Middle frontal gyrus (tissue), 1 donor: ENCODE data around the gene CAPN5.

ENCODE experiments used
- DNase-seq: peaks from one replicate; pipeline ENCODE4 v3.0.0-alpha.2; 2015; ENCODE audit warnings: low spot score; ENCODE audit errors: extremely low spot score

Gene CAPN5

GRCh38 chr11:77082838-77083565 lies 16.2 kb downstream of the CAPN5 start:
- no peak for DNase-seq

DNA sequence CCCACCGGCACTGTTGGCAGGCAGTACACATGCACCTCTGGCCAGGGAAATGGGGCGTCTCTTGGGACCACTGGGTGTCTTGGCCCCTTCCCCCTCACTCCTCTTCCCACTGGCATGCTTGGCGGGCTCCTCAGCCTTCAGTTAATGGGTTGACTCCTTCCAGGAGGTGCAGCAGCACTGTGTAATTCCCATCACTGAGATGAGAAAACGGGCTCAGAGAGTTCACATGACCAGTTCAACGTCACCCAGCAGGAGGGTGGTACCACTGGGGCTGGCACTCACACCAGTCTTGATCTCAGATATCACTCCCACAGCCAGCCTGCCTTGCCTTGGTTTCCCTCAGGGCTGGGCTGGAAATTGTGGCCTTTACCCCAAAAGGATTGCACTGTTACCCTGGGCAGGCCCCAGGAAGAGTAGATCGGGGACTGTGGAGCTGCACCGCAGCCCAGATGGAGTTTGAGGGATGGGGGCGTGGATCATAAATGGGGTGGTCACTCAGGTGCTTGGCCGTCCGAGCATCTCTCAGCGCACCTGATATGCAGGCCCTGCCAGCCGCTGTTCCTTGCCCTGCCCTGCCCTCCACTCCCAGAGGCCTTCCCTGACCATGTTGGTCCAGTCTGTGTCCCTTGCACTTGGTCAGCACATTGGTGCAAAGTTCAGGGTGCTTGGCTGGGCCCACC lies 16.9 kb downstream of the CAPN5 start:
- no peak for DNase-seq

DNA sequence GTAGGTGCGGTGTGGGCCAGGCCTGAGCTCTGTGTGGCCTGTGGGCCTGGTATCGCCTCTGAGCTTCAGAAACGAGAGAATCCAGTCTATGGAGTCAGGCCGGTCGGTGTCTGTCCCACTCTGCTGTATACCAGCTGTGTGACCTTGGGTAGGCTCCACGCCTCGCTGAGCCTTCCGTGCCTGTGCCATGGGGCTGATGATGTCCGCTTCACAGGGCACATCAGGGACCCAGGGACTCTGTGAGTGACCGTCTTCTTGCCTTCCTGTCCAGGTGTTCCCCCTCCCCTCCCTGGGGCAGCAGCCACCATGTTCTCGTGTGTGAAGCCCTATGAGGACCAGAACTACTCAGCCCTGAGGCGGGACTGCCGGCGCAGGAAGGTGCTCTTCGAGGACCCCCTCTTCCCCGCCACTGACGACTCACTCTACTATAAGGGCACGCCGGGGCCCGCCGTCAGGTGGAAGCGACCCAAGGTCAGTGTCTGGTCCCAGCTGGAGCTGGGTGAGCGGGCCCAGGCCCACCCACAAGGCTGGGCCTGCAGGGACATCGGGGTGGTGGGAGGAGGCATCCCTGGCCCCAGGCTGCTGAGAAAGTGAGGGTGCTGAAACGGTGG lies 17.9 kb downstream of the CAPN5 start:
- DNase-seq = no peak

DNA sequence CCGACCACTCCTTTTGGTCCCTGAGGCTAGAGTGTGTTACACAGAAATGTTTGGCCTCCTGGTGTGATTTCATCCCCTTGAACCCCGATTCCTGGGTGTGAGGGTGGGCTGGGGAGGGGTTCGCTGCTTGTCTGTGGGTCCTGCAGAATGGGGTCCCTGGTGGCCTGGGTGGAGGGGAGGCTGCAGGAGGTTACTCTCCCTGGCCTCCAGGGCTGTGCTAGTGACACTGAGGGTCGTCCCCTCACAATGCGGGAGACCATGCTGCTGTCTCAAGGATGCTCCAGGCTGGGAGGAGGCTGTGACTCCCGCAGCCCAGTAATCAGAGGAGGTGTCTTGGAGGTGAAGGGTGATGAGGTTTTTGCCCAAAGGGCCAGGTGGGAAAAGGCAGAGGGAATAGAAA lies 18.9 kb downstream of the CAPN5 start:
- DNase-seq = no peak

DNA sequence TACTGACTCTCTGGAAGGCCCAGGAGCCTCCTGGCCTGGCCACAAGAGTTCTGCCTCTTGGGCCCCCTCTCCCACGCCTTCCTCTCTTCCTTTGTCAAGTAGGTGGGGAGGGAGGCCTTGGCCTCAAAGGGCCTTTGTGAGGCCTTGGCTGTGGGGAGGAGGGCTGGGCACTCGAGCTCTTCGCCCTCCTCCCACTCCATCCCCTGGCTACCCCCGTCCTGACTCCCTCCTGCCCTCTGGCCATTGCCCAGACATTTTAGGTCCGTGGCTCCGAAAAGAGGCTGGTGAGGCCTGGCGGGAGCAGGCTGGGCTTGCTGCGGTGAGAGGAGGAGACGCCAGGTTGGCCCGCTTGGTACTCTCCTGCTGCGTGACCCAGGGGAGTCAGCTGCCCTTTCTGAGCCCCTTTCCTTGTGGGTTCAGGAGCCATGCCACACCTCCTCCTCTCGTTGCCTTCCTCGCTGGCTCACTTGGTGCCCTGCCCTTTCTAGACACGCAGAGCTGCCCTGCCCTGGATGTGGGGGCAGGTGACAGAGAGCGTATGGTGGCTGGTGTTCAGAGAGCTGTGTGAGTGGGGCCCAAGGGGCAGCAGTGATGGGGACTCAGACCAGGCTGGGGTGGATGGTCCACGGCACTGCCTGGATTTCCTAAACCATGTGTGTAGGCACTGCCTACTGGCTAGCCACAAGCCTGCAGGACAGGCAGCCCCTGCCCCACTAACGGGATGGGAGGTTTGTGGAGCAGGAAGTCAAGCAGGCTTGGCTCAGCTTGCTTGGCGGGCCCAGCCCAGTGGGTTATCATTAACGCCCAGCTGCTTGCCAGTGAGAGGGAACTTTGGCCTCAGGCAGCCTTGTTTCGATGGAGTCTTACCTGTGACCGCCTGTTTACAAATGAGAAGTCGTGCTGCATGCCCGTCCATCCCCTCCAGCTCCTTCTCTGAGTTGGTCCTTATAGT lies 20.0 kb downstream of the CAPN5 start:
- no peak for DNase-seq

DNA sequence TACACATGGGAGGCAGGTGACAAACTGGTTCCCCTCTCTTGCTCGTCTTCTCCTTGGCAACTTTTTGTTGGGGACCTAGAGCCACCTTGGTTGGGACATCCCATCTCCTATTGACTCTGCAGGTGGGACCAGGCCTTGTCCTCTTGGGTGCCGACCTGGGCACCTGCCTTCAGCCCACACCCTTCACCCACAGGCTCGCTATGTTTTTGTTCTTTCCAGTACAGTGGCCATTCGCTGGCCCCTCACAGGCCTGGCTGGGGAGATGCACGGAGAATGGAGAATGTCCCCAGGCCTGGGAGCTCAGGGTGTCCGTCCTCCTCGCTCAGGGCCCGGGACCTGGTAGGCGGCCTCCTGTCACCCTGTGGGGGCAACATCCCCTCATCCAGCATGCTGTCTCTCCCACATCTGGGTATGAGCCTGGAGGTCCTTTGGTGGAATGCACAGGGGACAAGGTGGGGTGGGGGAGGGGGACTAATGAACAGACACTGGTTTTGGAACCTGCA lies 21.0 kb downstream of the CAPN5 start:
- no peak for DNase-seq

DNA sequence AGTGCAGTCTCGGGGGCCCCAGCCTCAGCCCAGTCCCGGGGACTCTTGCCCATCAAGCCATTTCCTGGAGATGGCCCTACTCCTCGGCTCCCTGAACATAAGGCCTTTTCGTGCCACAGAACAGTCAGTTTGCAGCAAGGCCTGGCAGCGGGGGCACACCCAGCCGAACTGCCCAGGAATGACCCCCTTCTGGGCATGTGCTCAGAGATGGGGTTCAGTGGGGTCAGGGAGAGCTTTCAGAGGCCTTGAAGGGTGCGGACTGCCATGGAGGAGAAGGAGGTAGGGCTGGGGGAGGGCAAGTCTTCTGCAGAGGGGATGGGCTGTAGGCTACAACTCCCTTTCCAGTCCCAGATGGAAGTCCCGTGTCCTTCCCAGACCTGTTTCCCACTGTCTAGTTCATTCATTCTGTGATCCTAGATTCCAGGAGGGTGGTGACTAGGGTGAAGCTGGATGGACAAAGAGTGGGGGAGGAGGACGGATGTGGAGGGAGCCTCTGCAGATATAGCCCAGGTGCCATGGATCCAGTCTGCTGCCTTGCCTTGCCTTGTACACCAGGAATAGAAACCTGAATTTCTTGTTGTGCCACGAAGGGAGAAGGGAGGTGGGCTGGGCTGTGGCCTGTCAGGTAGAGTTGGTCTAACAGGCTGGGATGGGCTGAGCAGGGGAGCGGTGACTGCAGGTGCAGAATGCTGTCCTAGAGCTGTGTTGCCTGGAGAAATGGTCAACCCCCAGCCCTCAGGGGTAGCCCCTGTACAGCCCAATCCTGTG lies 21.6 kb downstream of the CAPN5 start:
- DNase-seq = no peak

- DNase-seq = no peak
Measured at GRCh38 chr11:77089004-77089545, 22.3 kb downstream of the CAPN5 start.

DNA sequence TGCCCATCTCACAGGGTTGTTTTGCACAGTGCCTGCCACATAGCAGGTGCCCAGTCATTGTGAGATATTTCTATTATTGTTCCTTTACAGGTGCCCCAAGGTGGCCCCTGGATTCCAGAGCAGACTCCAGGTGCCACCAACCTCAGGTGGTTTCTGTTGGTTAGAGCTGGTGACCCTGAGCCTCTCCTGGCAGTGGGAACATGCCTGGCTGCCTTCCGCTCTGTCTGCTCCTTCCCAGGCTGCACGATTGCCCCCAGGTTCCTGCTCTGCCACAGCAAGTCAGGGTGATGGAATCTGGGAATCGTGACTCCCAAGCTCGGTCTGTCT lies 23.2 kb downstream of the CAPN5 start:
- DNase-seq = no peak

DNA sequence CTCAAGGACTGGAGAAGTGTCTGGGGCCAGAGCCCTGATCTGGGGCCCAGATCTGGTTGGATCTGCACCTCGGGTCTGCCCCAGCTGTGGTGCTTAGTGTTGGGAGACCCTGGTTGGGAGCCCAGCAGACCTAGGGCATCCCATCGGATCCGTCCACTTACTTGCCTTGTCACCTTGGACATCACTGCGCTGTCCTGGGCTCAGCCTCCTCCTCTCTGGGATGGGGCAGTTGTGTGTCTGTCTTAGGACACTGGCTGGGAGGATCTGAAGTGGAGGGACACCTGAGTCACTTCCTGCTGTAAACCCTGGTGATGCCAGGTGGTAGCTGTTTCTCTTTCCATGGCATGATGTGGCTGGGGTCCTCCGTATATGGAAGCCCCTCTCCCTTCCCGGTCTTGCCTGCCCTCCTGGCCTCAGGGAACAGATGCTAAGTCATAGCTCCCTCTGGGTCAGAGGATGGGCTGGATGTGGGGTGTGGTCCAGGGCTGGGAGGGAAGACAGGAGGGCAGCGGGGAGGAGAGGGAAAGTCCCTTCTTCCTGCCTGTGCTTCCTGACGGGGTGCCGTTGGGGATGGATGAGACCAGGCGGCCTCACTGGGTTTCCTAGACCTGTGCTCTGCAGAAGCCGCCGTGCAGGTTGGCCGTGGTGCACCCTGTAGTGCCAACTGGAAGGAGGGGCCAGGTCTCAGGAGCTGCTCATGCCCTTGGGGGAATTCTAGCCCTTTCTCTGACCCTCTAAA lies 23.8 kb downstream of the CAPN5 start:
- no peak for DNase-seq

DNA sequence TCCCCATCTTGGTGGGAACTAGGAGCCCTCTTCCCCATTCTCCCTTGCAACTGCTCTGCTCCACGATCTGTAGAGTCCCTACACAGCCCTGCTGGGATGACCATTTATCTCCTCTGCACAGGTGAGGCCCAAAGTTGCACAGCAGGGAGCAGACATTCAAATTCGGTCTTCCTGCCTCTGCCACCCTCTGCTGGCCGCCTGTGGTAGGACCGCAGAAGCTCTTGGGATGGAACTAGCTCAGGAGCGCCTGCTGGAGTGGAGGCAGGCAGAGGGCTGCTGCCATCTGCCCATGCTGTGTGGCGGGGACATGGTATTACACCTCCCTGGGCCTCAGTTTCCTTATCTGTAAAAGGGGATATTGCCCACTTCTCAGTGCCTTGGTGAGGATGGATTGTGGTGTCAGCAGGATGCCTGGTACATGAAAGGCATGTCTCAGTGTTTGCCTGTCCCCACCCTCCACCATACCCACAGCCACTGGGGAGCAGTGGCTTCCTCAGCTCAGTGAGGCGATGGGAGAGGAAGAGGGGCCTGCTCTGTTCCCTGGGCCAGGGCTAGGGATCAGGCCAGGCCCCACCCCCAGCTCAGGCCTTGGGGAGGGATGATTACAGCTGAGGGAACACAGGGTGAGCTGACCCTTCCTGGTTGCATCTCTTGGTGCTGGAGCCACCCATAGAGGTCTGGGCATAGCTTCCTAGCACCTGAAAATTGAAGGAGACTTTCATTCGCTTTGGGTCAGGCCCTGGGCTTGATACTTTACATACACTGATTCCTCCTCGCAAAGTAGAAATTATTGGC lies 24.6 kb downstream of the CAPN5 start:
- peak; percentile 28 for DNase-seq

GRCh38 chr11:77092382-77092781 lies 25.6 kb downstream of the CAPN5 start:
- DNase-seq = no peak

DNA sequence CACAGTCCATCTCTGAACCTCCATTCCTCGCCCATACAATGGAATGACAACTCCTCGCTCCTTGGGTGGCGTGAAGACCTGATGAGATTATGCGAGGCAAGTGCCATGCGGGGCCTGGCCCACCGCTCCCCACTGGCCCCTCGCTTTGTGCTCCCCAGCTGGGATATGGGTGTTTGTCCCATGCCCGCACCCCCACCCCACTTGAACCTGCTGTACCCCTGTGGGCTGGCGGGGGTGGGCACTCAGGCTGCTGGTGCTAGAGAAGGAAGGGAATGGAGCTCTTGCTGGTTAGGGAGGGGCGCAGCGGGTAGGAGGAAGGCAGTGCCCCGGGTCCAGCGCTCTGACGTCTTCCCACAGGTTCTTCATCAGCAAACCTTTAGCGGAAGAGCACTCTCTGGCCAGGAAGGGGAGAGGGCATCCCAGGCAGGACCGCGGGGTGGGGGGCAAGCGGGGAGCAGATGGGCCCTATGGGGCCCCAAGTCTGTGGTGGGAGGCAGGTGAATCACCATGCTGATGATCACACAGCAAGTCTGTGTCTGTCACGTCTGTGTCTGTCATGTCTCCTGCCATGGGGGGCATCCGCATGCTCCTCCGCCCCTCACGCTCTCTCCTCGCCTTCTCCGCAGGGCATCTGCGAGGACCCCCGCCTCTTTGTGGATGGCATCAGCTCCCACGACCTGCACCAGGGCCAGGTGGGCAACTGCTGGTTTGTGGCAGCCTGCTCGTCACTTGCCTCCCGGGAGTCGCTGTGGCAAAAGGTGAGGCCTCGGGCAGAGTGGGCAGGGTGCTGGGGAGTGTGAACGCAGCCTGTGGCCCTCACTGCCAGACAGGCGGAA lies 26.5 kb downstream of the CAPN5 start:
- DNase-seq = no peak

GRCh38 chr11:77093987-77094840 lies 27.4 kb downstream of the CAPN5 start:
- no peak for DNase-seq

DNA sequence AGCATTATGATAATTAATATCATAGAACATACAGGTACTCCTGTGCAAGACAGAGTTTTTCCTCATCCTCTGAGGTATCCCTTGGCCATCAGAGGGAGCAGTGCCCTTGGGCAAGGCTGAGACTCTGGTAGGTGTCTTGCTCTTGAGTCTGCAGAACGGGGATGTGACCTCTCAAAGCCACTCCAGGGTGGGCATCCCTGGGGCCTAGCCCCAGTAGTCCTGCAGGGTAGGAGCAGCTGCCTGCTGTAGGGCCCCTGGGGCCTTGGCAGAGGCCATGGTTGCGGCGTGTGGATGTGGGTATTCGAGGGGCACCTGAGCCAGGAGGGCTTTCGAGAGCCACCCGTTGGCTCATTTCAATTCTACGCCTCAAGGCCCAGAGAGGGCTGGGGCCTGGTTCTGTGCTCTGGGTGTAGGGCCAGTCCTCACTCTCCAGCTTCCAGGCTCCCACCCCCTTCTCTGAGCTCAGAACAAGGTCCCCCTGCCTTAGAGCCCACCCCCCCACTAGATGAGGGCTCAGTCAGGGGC lies 28.1 kb downstream of the CAPN5 start:
- no peak for DNase-seq

DNA sequence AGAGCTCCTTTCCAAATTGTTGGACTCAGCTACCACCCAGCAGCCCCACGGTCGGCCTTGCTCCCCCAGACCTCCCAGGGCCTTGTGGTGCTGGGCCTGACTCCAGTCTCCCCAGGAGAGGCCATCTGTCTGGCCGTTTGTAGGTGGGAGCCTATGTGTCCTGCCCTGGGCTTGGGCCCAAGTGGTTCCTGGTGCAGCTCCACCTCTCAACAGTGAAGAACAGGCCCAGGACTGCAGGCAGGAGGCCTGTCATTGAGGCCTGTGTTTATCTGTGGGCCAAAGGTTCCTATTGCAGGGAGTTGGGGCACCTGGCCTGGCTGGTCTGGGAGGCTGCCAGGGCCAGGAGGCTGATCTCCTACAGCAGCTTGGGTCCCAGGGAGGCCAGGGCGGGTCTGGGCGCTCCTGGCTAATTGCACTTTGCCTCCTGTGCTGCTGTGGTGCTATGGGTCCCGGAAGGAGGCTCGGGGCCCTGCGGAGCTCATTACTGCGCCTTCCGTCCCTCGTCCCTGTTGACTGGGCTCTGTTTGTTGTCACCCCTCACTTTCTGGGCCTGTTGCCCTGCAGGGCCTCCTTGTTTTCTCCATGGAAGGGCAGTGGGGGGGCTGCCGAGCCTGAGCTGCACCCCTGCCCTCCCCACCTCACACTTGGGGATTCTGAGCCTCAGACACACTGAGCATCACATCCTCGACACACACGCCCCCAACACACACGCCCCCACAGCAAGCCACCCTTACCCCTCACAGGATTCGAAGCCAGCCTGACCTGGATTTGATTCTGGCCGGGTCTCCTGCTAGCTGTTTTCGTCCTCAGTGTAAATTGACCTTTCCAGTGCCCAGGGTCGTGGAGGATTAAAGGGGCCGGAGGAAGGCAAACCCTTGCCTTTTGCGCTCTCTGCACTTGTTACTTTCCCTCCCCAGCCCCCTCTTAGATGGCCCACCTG lies 29.1 kb downstream of the CAPN5 start:
- DNase-seq = no peak
